ENCODE measurements around the gene MTURN.
"Not testable (repeated sequence)": the region's sequence is repeated elsewhere in the genome, so short reads cannot be mapped to it uniquely, and the experiment has no call there.

Gene MTURN

DNA sequence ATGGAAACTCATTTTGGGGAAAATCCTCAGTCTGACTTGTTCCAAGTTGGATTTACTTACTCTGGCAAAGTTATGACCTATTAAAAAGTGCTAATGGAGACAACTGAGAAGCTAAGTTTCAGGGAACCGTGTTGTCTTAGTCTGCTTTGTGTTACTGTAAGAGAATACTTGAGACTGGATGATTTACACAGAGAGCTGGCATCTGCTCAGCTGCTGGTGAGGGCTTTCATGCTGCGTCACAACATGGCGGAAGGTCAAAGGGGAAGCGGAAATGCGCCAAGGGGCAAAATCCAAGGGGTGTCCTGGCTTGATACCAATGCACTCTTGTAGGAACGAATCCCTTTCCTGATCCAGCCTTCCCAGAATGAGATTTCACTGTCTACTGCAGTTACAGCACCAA, 46.4 kb downstream of the MTURN start:
- DNase-seq = no peak

DNA sequence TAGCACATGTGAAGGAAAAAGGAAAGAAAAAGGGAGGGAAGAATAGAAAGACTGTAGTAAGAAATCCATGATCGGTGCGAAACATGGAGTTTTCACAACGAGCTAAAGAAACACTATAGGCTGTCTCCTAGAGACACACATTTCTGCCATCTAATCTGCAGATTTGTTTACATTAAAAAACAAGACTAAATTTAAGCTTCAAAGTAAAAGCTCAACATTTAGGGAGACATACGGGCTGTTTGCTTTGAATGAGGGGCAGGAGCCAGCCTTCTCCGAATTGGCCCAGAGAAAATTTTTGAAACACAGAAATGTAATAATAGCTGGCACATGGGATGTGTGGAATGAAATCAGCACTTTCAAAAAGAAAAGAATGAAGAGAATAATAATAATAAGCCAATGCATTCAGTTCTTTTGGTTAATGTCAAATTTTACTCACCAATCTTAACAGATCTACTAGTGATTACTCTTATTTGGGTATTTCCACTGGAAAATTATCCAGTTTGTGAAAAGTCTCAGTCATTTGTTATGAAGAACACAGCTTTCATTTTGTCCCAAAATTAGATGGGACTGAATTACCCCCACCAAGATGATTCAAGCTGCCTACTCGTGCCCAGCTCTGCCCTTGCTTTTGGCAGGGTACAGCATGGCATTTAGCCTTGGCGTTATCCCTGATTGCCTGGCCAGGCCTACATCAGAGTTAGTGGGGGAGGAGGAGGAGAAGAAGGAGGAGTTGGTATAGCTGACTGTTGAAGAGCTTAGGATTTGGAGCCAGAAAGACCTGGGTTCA, 47.1 kb downstream of the MTURN start:
- no peak for DNase-seq

DNA sequence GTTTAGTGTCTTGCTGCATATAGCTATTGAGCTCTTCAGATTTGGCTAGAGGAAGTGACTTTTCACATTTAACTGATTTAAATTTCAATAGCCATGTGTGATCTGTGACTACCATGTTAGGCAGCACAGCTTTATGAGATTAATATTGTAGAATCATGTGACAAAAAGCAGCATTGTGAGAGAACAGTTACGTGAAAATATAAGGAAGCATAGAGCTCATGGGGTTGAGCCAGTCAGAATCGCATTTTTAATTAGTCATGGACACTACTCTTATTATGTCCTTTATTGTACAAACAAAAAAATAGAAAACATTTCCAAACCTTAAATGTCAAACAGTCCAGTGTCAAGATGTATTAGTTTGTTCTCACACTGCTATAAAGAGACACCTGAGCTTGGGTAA, 48.0 kb downstream of the MTURN start:
- no peak for DNase-seq

DNA sequence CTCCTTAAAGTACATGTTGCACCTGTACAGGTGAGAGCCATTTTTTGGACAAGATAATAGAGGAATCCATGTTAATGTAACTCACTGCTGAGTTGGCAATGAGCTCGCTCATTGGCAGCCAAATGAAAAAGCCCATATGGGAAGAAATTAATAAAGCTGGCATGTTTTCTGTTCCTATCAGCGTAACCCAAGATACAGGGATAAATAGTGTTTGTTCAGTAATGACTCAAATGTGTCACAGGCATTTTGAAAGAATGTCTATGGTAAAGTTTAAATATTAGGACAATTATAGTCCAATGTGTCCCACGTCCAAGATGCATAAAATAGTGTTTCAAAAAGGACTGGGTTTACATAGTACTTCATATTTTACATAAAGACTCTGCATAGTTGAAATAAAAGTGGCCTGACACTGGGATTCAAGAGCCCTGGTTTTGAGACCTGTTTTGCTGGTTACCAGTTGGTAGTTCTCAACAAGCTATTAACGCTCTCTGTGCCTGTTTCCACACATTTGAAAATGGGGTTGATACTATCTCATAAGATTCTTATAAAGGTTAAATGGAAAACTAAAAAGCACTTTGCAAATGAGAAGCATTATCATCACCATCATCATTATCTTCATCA, 49.1 kb downstream of the MTURN start:
- peak; percentile 85 for DNase-seq

DNA sequence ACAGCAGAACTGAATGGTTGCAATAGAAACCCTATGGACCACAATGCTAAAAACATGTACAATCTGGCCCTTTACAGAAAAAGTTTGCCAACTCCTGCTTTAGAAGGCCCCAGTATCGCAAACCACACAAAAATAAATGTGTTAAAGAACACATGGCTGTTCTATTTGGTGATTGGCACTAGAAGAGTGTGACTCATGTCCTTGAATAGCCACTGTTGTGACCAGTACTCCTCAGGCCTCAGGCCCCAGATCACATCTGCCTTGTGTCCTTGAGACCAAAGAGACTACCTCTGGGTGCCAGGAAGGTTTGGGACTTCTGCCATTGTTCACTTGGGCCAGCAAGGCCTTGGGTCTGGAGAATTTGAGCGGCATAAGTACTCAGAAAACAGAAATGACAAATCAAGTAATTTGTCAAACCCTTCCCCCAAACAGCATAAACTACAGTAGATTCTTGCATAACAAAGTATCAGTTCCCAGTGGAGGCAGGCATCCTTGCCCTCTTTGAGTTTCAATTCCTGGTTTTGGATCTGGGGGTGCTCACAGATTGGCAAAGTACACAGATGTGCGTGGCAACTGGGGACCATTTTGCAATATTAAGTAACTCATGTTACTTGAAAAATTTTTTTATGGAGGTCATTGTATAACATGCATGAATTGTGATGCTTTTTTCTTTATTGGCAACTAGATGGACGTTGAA, 50.2 kb downstream of the MTURN start:
- DNase-seq = no peak

DNA sequence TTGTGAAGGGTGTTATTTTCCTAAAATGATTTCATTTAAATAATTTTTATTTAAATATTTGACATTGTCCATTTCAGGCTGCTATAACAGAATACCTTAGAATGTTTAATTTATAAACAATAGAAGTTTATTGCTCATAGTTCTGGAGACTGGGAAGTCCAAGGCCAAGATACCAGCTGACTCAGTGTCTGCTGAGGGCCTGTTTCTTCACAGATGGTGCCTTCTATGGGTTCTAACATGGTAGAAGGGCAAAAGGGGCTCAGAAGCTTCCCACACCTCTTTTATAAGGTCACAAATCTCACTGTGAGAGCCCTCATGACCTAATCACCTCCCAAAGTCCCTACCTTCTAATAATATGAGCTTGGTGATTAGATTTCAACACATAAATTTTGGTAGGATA, 50.7 kb downstream of the MTURN start:
- no peak for DNase-seq

DNA sequence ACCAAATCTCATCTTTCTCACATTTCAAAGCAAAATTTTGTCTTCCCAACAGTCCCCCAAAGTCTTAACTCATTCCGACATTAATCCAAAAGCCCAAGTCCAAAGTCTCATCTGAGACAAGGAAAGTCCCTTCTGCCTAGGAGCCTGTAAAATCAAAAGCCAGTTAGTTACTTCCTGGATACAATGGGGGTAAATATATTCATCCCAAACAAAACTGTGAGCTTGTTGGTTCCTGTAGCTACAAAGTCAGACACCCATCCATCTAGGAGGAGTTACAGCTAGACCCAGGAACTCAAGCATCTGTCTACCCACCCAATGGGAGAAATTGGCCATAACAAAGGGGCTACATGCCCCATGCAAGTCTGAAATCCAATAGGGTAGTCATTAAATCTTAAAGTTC, 51.9 kb downstream of the MTURN start:
- no peak for DNase-seq

DNA sequence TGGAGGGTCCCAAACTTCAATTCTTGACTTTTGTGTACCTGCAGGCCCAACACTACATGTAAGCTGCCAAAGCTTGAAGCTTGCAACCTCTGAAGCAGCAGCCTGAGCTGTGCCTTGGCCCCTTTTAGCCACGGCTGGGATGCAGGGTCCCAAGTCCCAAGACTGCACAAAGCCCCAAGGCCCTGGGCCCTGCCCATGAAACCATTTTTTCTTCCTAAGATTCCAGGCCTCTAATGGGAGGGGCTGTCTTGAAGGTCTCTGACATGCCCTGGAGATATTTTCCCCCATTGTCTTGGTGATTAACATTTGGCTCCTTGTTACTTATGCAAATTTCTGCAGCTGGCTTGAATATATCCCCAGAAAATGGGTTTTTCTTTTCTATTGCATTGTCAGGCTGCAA, 52.7 kb downstream of the MTURN start:
- no peak for DNase-seq

DNA sequence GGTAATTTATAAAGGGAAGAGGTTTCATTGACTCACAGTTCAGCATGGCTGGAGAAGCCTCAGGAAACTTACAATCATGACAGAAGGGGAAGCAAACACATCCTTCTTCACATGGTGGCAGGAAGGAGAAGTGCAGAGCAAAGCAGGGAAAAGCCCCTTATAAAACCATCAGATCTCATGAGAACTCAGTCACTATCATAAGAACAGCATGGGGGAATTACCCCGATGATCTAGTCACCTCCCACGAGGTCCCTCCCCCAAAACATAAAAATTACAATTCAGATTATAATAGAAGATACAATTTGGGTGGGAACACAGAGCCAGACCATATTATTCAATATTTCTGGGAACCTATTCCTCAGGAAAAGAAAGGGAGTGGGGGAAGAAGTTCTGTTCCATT, 53.6 kb downstream of the MTURN start:
- not testable (repeated sequence) for DNase-seq

DNA sequence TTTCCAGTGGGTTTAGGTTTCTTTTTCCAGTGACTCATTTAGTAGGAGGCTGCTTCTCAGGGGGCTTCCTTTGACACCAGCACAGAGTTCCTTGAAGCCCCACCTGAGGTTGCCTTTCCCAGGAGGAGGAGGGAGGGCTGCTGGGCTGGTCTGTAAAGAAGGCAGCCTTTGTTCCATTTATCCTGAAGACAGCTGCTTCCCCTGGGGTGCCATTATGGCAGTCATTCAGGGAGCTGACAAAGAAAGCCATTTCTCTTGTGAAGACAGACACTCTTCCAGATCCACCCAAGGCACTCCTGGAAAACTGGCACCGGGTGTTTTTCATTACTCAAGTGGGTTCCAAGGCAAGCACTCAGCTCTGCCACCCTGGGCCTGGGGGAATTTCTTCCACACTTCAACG, 54.0 kb downstream of the MTURN start:
- no peak for DNase-seq

DNA sequence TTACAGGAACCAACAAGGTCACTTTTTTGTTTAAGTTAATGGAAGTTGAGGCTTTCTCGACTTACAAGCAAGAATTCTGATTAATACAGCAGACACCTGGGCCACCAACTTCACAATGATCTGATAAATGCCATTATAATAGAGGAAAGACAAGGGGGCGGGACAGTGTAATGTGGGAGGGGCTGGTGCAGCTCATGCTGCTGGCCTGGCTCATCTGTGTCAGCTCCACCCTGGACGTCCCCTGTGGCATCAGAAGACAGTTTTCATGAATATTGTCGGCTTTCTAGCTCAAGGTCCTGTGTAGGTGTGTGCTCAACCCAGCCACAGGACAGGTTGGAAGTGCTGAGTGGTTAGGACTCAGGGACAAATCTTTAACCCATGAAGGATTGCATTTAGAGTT, 57.0 kb downstream of the MTURN start:
- no peak for DNase-seq

DNA sequence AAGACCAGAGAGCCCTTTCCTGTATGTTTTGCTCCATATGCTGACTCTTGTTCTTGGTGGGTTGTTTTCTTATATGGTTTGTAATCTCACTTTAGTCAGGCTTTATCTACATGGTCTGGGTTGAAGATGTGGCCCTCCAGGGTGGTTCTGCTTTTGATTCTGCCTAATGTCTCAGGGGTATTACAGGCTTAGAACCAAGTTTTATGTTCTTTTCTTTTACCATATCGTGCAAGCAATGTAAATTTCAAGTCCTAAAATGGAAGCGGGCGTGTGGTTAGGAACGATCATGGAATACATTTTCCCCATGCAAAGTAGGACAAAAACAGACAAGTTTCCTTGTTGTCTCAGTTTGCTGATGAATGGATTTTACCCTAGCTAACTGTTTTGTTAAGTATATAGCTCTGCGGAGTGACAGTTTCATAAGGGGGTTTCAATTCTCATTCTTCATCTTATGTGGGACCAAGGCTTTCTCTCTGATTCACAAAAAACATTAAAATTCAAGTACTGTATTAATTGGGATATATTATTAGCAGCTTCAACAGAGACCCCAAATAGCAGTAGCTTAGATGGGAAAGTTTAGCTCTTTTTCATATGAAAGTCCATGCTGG, 58.7 kb downstream of the MTURN start:
- DNase-seq = no peak

DNA sequence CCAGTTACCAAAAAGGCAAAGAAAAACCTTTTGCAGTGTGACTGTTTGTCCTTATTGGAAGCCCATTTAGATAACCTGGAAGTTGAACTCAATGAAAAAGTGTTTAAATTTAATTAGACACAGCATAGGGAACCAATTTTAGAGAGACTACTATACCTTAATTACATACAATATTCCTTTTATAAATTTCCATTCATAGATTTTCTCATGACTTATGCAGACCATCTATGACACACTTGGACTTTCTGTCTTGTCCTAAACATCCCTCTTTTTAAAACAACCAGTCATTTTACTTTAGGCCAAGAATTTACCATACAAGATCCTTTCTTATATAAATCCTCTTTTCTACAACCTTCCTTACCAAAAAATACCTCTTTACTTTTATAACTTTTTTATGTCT, 61.6 kb downstream of the MTURN start:
- no peak for DNase-seq

DNA sequence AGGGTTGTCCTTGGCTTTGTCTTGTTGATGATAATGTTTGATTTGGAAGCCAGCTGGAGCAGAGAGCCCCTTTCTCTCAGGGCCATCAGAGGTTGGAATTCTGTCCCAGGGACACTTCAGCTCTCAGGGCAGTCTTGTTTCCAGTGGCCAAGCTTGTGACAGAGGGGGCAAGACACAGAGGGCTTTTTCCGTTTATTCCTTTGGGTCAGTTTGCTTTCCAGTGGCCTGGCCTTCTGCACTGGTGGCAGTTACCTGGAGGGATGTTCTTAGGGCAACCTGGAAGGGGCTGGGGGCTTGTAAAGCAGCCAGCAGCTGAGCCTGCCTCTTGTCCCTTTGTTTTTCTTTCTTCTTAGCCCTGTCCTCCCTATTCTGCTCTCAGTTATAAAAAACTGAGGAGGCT, 62.7 kb downstream of the MTURN start:
- no peak for DNase-seq

DNA sequence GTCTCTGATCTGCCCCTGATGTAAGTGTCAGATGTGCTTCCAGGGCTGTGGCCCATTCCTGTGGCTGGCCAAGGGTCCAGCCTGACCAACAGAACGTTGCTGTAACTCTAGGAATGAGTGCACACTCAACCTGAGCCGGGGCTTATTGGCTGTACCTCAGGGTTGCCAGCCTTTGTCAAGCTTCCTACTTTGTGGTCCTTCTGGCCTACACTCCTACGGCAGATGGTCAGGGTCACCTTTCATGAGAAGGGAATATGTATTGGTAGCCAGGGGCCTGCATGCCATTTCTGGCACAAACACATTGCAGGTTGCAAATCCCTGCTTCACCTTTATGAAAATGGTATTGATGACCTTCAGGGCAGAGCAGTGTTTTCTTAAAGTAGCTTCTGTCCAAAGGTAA, 64.5 kb downstream of the MTURN start:
- DNase-seq = no peak

DNA sequence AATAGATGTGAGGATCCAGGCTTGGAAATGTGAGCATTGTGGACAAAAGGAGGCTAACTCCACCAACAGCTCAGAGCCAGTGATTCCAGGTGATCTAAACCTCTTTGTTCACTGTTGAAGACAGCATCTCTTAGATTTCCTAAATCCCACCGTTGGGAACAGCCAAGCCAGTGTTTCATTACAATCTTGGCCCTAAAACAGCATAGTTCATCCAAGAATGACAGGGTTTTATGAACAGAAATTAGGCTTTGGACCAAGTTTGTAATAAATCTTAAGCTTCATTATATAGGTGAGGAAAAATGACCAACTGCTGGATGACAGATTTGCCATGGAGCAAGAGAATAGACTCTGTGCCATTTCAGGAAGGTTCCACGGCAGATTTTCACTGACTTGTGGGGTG, 65.8 kb downstream of the MTURN start:
- no peak for DNase-seq

DNA sequence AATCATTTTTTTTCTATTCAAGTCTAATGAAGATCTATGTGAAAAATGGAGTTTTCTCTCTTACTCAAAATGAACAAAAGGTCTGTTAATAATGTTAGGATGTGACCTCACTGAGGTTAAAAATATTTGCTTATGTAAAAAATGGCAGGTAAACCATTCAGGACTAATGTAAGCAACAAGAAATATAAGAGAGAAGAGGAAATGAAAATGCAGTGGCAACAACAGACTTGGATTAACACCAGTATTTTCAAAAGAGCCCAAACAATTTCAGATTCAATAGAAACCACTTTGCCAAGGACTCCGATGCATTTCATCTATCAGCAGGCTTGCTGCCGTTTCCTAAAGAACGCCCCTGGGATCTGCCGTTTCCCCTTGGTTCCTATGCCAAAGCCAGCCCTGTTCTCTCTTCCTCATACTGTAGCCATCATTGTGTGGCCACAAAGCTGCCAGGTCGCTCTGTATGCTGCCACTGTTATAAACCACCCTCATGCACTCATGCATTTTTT, 66.4 kb downstream of the MTURN start:
- DNase-seq = no peak

DNA sequence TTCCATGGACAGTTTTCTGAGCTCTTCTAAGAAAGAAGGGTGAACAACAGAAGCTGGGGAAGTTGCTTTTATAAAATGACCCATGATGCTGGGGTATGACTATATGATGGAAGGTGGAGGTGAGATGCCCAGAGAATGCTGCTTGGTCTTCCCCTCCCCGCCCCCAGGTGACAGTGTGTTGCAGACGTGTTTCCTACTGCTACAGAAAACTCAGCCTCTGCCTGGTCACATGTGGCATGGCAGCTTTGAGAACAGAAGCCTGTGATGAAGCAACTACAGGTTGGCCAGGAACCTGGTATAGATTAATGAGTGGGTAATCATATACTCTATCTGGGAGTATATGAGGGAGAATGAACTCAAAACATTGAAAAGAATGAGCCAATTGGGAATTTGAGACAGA, 67.1 kb downstream of the MTURN start:
- no peak for DNase-seq

DNA sequence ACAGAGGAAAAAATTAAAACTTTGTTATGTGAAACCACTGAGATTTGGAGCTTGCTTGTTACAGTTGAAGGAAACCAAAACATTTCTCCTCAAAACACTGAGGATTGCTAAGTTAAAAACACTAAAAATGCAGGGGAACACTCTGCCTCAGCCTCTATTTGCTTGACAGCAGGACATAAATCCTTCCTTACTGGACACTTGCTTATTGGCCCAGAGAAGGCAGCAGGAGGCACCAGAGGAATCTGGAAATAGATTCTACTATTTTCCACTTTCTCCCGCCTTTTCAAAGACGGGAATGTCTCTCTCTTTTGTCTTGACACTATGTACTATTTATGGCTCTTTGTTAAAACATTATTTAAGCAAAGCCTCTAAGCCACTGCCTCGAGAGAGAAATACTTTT, 67.9 kb downstream of the MTURN start:
- DNase-seq = no peak

DNA sequence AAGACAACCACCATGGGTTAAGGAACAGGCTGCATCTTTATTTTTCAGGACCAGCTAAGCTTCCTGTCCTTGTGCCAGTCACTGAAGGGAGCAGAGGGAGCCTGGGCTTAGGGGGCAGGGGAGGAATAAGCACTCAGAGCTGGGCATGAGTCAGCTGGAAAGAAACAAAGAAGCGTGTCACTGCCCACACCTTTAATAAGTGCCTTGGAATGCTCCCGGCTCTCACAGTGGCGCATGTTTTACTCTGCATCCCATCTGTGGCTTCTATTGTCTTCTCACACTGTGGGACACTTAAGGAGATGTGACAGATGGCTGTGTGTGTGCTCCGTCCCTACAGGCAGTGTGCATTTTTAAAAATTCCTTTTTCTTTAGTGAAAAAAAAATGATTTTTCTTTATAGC, 71.7 kb downstream of the MTURN start:
- DNase-seq = no peak

DNA sequence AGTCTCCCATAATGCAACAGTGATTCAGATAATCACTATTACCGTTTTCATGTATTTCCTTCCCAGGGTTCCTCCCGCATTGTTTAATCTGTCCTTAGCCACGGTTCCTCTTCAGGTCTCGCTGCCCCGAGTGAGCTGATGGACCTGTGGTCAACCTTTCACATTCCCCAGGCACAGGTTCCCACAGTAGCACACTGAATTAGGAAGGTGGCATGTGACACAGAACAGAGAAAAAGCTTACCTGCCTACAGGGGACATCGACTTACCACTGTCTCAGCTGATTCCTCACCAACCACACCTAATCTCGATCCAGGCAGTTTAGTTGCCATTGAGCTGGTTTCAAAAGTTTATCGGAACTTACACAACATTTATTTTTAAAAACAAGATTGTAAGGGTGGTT, 72.2 kb downstream of the MTURN start:
- no peak for DNase-seq

DNA sequence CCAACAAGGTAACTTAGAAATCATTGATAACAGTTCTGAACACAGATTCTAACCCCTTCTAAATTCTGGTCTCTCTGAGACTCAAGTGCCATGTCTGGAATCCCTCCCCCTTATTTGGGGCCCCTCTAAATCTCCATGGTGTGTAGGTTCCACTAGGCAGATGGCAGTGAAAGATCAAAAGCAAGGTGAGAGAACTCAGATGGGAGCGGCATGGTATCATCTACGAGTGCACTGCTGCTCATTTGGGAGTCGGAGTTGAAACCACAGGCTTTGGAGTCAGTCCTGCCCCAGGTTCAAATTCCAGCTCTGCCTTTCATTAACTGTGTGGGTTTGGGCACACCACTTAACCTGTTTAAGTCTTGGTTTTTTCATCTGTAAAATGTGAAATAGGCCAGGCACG, 72.6 kb downstream of the MTURN start:
- DNase-seq = no peak

DNA sequence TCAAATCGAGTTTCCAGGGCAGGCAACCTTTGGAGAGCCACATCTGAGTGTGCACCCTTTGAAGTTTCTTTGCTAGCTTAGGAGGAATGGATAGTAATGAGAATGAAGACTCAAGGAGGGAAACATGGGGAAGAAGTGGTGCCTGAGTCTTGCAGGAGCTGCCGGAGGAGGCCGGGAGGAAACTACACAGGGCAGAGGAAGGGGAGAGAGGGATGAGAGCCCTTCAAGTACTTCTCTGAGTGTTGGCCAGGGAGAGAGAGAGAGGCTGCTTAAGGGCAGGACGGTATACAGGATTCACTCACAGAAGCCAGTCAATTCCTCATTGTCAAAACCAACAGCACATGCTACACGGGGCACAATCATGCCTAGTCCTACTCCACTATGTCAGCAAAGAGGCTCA, 75.2 kb downstream of the MTURN start:
- no peak for DNase-seq

All from NCI-H1694 treated with DMSO at 0.1 percent for 48 hours (cell line).